ENCODE measurements around the gene VPS45. TPM values are rescaled to one million over a fixed set of nuclear protein-coding genes. Genes with fewer than 3 reads are reported as not detected.
"Not testable (repeated sequence)": the region's sequence is repeated elsewhere in the genome, so short reads cannot be mapped to it uniquely, and the experiment has no call there.

Gene VPS45
- total and polyA plus RNA-seq, 2 donors from 2014 or later = 33.1 to 41.7 TPM

GRCh38 chr1:150142083-150142482 is 74.5 kb downstream of the VPS45 start:
- no peak for DNase-seq

GRCh38 chr1:150144606-150145005 is 77.0 kb downstream of the VPS45 start:
- no peak for TF ChIP-seq CTCF (IDR thresholded peaks at IDR 0.05; ENCODE audit: borderline replicate concordance, extremely low read depth, insufficient read depth)
- Histone ChIP-seq H3K27ac (ENCODE audit: low read depth in 2 of 2, low read length in 2 of 2) (no peak overlapping the region), H3K4me3 (ENCODE audit: low read length in 3 of 3) (no peak overlapping the region), H3K27me3 (ENCODE audit: control insufficient read depth, insufficient read depth, low read length) (no peaks in the 10 kb centered on the region), H3K4me1 (ENCODE audit: control insufficient read depth in 2 of 3, insufficient read depth in 2 of 3, low read depth in 1 of 3, low read length in 3 of 3) (peaks cover 0 to 5% (median 0%) of the 10 kb centered on the region in 3 donors), H3K9me3 (ENCODE audit: control insufficient read depth in 2 of 3, insufficient read depth in 1 of 3, low read length in 3 of 3) (no peaks in the 10 kb centered on the region), H3K9ac (ENCODE audit: low read length in 3 of 3) (no peak overlapping the region), H3K36me3 (ENCODE audit: control insufficient read depth in 2 of 3, insufficient read depth in 3 of 3, low read length in 3 of 3) (no peaks in the 10 kb centered on the region)
- intact Hi-C loops (cut with DNase I) = no loop called here
- DNase-seq = no peak
- FAIRE-seq = no peak

More at GRCh38 chr1:150142083-150142482, 74.5 kb downstream of the VPS45 start:
- no peak overlapping the region for H3K9ac ChIP-seq (ENCODE audit: low read length in 3 of 3)
- H3K36me3 ChIP-seq (ENCODE audit: control insufficient read depth in 2 of 3, insufficient read depth in 3 of 3, low read length in 3 of 3) = no peaks in the 10 kb centered on the region
- no peaks in the 10 kb centered on the region for H3K9me3 ChIP-seq (ENCODE audit: control insufficient read depth in 2 of 3, insufficient read depth in 1 of 3, low read length in 3 of 3)
- H3K27ac ChIP-seq (ENCODE audit: low read depth in 2 of 2, low read length in 2 of 2) = no peak overlapping the region
- TF ChIP-seq CTCF (IDR thresholded peaks at IDR 0.05; ENCODE audit: borderline replicate concordance, extremely low read depth, insufficient read depth) = no peak
- intact Hi-C loops (cut with DNase I) = no loop called here
- no peak overlapping the region for H3K4me3 ChIP-seq (ENCODE audit: low read length in 3 of 3)
- H3K27me3 ChIP-seq (ENCODE audit: control insufficient read depth, insufficient read depth, low read length) = no peaks in the 10 kb centered on the region
- no peak for FAIRE-seq
- H3K4me1 ChIP-seq (ENCODE audit: control insufficient read depth in 2 of 3, insufficient read depth in 2 of 3, low read depth in 1 of 3, low read length in 3 of 3) = no peaks in the 10 kb centered on the region

GRCh38 chr1:150146016-150146415 is 78.4 kb downstream of the VPS45 start:
- not testable (repeated sequence) for FAIRE-seq

GRCh38 chr1:150146849-150147542 is 79.4 kb downstream of the VPS45 start:
- Histone ChIP-seq H3K27me3 (ENCODE audit: control insufficient read depth, insufficient read depth, low read length) (no peaks in the 10 kb centered on the region), H3K9ac (ENCODE audit: low read length in 3 of 3) (no peak overlapping the region), H3K4me1 (ENCODE audit: control insufficient read depth in 2 of 3, insufficient read depth in 2 of 3, low read depth in 1 of 3, low read length in 3 of 3) (peaks cover 0 to 5% (median 0%) of the 10 kb centered on the region in 3 donors), H3K4me3 (ENCODE audit: low read length in 3 of 3) (no peak overlapping the region), H3K27ac (ENCODE audit: low read depth in 2 of 2, low read length in 2 of 2) (no peak overlapping the region), H3K36me3 (ENCODE audit: control insufficient read depth in 2 of 3, insufficient read depth in 3 of 3, low read length in 3 of 3) (no peaks in the 10 kb centered on the region), H3K9me3 (ENCODE audit: control insufficient read depth in 2 of 3, insufficient read depth in 1 of 3, low read length in 3 of 3) (no peaks in the 10 kb centered on the region)
- intact Hi-C loops (cut with DNase I) = no loop called here
- no peak for DNase-seq
- no peak for TF ChIP-seq CTCF (IDR thresholded peaks at IDR 0.05; ENCODE audit: borderline replicate concordance, extremely low read depth, insufficient read depth)
- FAIRE-seq = no peak

More at GRCh38 chr1:150146016-150146415, 78.4 kb downstream of the VPS45 start:
- H3K4me3 ChIP-seq (ENCODE audit: low read length in 3 of 3); H3K4me1 ChIP-seq (ENCODE audit: control insufficient read depth in 2 of 3, insufficient read depth in 2 of 3, low read depth in 1 of 3, low read length in 3 of 3); H3K27me3 ChIP-seq (ENCODE audit: control insufficient read depth, insufficient read depth, low read length); DNase-seq; H3K9ac ChIP-seq (ENCODE audit: low read length in 3 of 3); intact Hi-C loops (cut with DNase I); H3K36me3 ChIP-seq (ENCODE audit: control insufficient read depth in 2 of 3, insufficient read depth in 3 of 3, low read length in 3 of 3); H3K27ac ChIP-seq (ENCODE audit: low read depth in 2 of 2, low read length in 2 of 2); H3K9me3 ChIP-seq (ENCODE audit: control insufficient read depth in 2 of 3, insufficient read depth in 1 of 3, low read length in 3 of 3): not testable (repeated sequence)

Data from kidney (tissue), 14 donors.